IPS-NIHi7 (cell line): ENCODE measurements around the gene ADAMTSL4.
"Not testable (repeated sequence)": the region's sequence is repeated elsewhere in the genome, so short reads cannot be mapped to it uniquely, and the experiment has no call there.

Experiments
- DNase-seq: peaks from one replicate; pipeline ENCODE4 v3.0.0; 2012; ENCODE audit warnings: mixed read lengths; ENCODE audit errors: extremely low spot score

Gene ADAMTSL4

GRCh38 chr1:150555198-150555970 lies 6.2 kb downstream of the ADAMTSL4 start:
- DNase-seq = no peak

DNA sequence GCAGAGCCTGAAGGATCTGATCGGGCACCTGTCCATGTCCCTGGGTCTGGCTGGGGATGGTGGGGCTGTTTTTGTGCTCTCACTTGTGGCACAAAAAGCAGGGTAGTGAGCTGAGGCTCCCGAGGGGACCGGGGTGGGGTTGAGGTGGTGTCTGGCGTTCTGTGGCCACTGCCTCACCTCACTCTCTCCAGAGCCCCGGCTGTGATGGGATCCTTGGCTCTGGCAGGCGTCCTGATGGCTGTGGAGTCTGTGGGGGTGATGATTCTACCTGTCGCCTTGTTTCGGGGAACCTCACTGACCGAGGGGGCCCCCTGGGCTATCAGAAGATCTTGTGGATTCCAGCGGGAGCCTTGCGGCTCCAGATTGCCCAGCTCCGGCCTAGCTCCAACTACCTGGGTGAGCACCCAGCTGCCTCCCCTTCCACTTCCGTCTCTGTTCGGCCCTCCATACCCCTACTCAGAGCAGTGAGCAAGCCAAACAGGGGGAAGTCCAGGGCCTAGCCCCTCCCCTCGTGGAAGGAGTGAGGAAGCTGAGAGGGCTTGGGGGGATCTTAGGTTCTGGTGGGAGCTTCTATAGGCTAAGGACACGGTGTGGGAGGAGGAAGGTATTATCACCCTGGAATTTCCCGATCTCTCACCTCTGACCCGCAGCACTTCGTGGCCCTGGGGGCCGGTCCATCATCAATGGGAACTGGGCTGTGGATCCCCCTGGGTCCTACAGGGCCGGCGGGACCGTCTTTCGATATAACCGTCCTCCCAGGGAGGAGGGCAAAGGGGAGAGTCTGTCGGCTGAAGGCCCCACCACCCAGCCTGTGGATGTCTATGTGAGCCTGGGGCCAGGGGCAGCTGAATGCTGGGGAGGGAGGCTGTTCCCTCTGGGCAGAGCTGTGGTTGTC lies 7.0 kb downstream of the ADAMTSL4 start:
- no peak for DNase-seq

DNA sequence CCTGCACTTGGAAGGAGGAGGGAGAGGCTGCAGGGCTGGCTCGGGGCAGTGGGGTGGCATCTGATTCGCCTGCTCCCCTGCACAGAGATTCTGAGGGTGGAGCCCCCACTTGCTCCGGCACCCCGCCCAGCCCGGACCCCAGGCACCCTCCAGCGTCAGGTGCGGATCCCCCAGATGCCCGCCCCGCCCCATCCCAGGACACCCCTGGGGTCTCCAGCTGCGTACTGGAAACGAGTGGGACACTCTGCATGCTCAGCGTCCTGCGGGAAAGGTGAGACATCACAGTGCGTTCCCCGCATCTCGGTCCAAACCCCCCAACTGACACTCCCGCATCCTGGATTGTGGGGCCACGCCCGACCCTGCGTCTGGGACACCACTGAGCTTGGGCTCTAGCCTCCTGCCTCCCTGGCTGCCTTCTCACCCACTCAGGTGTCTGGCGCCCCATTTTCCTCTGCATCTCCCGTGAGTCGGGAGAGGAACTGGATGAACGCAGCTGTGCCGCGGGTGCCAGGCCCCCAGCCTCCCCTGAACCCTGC lies 7.9 kb downstream of the ADAMTSL4 start:
- no peak for DNase-seq

- DNase-seq = no peak
Measured at GRCh38 chr1:150557813-150558212, 8.6 kb downstream of the ADAMTSL4 start.

- no peak for DNase-seq
Measured at GRCh38 chr1:150558303-150558704, 9.1 kb downstream of the ADAMTSL4 start.

- DNase-seq = no peak
Measured at GRCh38 chr1:150558761-150559655, 9.8 kb downstream of the ADAMTSL4 start.

DNA sequence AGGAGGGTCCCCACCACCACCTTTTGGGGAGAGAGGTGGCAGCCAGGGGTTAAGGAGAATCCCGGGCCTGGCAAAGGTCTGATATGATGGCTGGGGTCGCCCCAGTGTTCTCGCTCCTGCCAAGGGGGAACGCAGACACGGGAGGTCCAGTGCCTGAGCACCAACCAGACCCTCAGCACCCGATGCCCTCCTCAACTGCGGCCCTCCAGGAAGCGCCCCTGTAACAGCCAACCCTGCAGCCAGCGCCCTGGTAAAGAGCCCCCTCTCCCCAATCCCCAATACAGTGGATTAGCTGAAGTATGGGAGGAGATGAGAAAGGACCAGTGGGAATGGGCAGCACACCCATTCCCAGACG lies 10.4 kb downstream of the ADAMTSL4 start:
- no peak for DNase-seq

GRCh38 chr1:150560011-150560438 lies 10.8 kb downstream of the ADAMTSL4 start:
- DNase-seq = peak; percentile 74

- DNase-seq = peak; percentile 81
Measured at GRCh38 chr1:150560576-150561253, 11.5 kb downstream of the ADAMTSL4 start.

GRCh38 chr1:150561254-150561973 lies 12.2 kb downstream of the ADAMTSL4 start:
- DNase-seq = peak; percentile 90

GRCh38 chr1:150561974-150562445 lies 12.8 kb downstream of the ADAMTSL4 start:
- DNase-seq = peak; percentile 77

GRCh38 chr1:150562446-150563339 lies 13.5 kb downstream of the ADAMTSL4 start:
- no peak for DNase-seq

- no peak for DNase-seq
Measured at GRCh38 chr1:150563340-150564038, 14.3 kb downstream of the ADAMTSL4 start.

DNA sequence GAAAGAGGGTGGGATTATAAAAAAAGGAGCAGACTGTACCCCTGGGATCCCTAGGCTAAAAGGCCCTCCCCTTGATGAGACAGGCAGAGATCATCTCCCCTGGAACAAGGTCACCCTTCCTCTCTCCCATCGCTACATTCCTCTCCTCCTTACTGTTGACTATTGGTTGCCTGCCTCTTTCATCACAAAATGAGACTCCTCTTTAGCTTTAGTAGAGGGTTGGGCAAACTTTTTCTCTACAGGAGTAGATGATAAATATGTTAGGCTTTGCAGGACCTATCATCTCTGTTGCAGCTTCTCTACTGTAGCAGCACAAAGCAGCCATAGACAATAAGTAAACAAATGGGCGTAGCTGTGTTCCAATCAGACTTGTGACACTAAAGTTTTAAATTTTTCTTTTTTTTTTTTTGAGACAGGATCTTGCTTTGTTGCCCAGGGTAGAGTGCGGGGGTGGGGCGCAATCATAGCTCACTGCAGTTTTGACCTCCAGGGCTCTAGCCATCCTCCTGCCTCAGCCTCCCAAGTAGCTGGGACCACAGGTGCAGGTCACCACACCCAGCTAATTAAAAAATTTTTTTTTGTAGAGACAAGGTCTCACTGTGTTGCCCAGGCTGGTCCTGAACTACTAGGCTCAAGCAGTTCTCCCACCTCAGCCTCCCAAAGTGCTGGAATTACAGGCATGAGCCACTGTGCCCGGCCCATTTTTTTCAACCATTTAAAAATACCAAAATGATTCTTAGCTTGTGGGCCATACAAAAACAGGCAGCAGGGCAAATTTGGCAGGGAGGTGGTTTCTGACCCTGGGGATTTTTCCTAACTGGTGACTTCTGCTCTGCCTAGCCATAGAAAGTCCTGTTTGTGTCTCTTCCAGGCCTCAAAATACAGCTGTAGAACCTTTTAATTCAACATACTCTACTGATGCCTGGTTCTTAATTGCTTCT lies 15.1 kb downstream of the ADAMTSL4 start:
- no peak for DNase-seq

DNA sequence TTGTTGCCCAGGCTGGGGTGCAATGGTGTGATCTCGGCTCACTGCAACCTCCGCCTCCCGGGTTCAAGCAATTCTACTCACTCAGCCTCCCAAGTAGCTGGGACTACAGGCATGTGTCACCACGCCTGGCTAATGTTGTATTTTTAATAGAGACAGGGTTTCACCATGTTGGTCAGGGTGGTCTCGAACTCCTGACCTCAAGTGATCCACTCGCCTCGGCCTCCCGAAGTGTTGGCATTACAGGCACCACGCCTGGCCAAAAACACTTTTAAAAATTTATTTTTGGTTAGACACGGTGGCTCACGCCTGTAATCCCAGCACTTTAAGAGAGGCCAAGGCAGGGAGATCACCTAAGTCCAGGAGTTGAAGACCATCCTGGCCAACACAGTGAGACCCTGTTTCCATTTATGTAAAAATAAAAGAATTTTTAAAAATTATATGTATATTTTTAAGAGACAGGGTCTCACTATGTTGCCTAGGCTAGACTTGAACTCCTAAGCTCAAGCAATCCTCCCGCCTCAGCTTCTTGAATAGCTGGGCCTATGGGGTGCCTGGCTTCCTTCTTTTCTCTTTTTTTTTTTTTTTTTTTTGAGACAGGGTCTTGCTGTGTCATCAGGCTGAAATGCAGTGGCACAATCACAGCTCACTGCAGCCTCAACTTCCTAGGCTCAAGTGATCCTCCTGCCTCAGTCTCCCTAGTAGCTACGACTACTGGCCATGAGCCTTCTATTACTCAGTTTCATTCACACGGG lies 16.2 kb downstream of the ADAMTSL4 start:
- DNase-seq = not testable (repeated sequence)

DNA sequence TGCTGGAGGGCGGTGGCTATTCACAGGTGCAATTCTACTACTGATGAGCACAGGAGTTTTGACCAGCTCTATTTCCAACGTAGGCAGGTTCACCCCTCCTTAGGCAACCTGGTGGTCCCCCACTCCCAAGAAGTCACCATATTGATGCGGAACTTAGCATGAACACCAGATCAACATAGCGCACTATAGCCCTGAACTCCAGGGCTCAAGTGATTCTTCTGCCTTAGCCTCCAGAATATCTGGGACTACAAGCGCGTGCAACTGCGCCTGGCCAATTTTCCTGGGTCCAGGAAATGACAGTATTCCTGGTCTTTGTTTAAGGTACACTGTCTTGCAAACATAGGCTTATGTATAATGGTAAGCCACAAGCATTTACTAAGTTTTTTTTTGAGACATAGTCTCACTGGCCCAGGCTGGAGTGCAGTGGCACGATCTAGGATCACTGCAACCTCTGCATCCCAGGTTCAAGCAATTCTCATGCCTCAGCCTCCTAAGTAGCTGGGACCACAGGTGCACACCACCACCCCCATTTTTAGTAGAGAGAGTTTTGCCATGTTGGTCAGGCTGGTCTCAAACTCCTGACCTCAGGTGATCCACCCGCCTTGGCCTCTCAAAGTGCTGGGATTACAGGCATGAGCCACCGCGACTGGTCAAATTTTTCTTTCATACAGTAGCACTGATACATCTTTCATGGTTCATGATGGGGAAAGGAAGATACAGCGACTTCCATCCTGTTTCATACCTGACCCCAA lies 17.6 kb downstream of the ADAMTSL4 start:
- DNase-seq = no peak
